HCT116 (cell line): ENCODE data around the gene ALAS1. TPM values are rescaled to one million over a fixed set of nuclear protein-coding genes. Genes with fewer than 3 reads are reported as not detected.

Experiments
- ATAC-seq: fragments of 200-7000 bp; cut with Tn5 transposase; 2 replicates; pipeline ENCODE4 v1.9.1; 2020; ENCODE audit warnings: mild to moderate bottlenecking, moderate library complexity
- BruUV-seq: library from RNA; stranded (reverse); fragments of 400-500 nt; replicated peaks from 2 replicates; lab custom pipeline; 2021; lab: Mats Ljungman, UMichigan
- CTCF ChIA-PET: fragments of 300-600 bp; sonication (Branson Sonifier 250); formaldehyde crosslinking; loops from one replicate; lab custom pipeline; 2021; ENCODE audit warnings: antibody characterized with exemption; lab: Charles Lee
- POLR2A ChIA-PET: fragments of 300-600, 350-600 bp; sonication (Branson Sonifier 250); formaldehyde crosslinking; loops from one replicate; lab custom pipeline; 2021; ENCODE audit warnings: antibody characterized with exemption; lab: Charles Lee
- RAD21 ChIA-PET, 2 experiments: fragments of 300-600 bp; sonication (Branson Sonifier 250); formaldehyde crosslinking; loops; one replicate each; lab custom pipeline; 2023; ENCODE audit warnings: low total read pairs in 2 of 2; ENCODE audit not compliant: uncharacterized antibody in 2 of 2, unreplicated experiment in 2 of 2, low non-redundant PET in 1 of 2; lab: Charles Lee
- DNase-seq: peaks from one replicate; pipeline ENCODE4 v3.0.0-alpha.2; 2010; ENCODE audit warnings: low read depth, low spot score
- H2AFZ ChIP-seq: fragments of 200-600 bp; shearing (Covaris generic), sonication (generic); 2 replicates; pipeline ENCODE4 v1.6.1; 2017; ENCODE audit warnings: low read depth, mixed run types, mixed read lengths, antibody characterized with exemption, low read length; ENCODE audit not compliant: poor library complexity, severe bottlenecking
- H3K27ac ChIP-seq: 2 replicates; pipeline ENCODE4 v1.5.1; 2012; ENCODE audit warnings: low read depth, low read length
- H3K27me3 ChIP-seq: fragments of 200-600 bp; sonication (generic); 2 replicates; pipeline ENCODE4 v1.6.1; 2016; ENCODE audit warnings: mixed run types, low read length, mixed read lengths; ENCODE audit not compliant: insufficient read depth
- H3K36me3 ChIP-seq, 2 experiments: fragments of 200-500 bp in 1 of 2; fragments of 200-600 bp in 1 of 2; sonication (Bioruptor generic) in 1 of 2; sonication (generic) in 1 of 2; 2 replicates each; pipeline versions ENCODE4 v1.5.1 to v1.6.1; 2014 to 2016; ENCODE audit warnings: low read length in 2 of 2, inconsistent platforms in 1 of 2, mixed read lengths in 1 of 2, mixed run types in 1 of 2; ENCODE audit not compliant: insufficient read depth in 2 of 2, control insufficient read depth in 1 of 2
- H3K4me1 ChIP-seq, 2 experiments: fragments of 200-600 bp in 1 of 2; sonication (generic) in 1 of 2; 2 replicates each; pipeline versions ENCODE4 v1.5.1 to v1.6.1; 2012 to 2017; ENCODE audit warnings: low read length in 2 of 2, inconsistent platforms in 1 of 2, mild to moderate bottlenecking in 1 of 2, mixed read lengths in 1 of 2, mixed run types in 1 of 2, moderate library complexity in 1 of 2; ENCODE audit not compliant: insufficient read depth in 2 of 2, control insufficient read depth in 1 of 2
- H3K4me2 ChIP-seq: fragments of 200-600 bp; sonication (generic); 2 replicates; pipeline ENCODE4 v1.6.1; 2017; ENCODE audit warnings: mixed run types, low read length, mixed read lengths
- H3K4me3 ChIP-seq, 2 experiments: fragments of 200-600 bp in 1 of 2; sonication (generic) in 1 of 2; replicated peaks in 1 of 2; 2 replicates each; pipeline ENCODE4 v1.5.1; 2011 to 2016; ENCODE audit warnings: low read length in 2 of 2, control low read depth in 1 of 2, low read depth in 1 of 2, mild to moderate bottlenecking in 1 of 2, mixed read lengths in 1 of 2, mixed run types in 1 of 2
- H3K79me2 ChIP-seq: fragments of 200-600 bp; sonication (generic); 2 replicates; pipeline ENCODE4 v1.6.1; 2017; ENCODE audit warnings: mild to moderate bottlenecking, mixed run types, low read length, moderate library complexity, mixed read lengths; ENCODE audit not compliant: insufficient read depth
- H3K9ac ChIP-seq: fragments of 200-600 bp; sonication (generic); 2 replicates; pipeline ENCODE4 v1.6.1; 2016; ENCODE audit warnings: low read length, mixed read lengths
- H3K9me2 ChIP-seq: fragments of 200-600 bp; sonication (generic), shearing (Covaris generic); 2 replicates; pipeline ENCODE4 v1.6.1; 2017; ENCODE audit warnings: mixed run types, mild to moderate bottlenecking, moderate library complexity; ENCODE audit not compliant: insufficient read depth
- H3K9me3 ChIP-seq, 2 experiments: fragments of 200-500 bp in 1 of 2; fragments of 200-600 bp in 1 of 2; sonication (Bioruptor generic) in 1 of 2; sonication (generic) in 1 of 2; 2 replicates each; pipeline ENCODE4 v1.6.1; 2014 to 2017; ENCODE audit warnings: low read length in 2 of 2, mixed read lengths in 2 of 2, inconsistent platforms in 1 of 2, low read depth in 1 of 2, mild to moderate bottlenecking in 1 of 2, mixed run types in 1 of 2, moderate library complexity in 1 of 2; ENCODE audit not compliant: control insufficient read depth in 1 of 2, insufficient read depth in 1 of 2
- H4K20me1 ChIP-seq: fragments of 200-600 bp; sonication (generic), shearing (Covaris generic); 2 replicates; pipeline ENCODE4 v1.6.1; 2017; ENCODE audit warnings: mixed run types, mild to moderate bottlenecking, moderate library complexity; ENCODE audit not compliant: insufficient read depth
- CEBPB ChIP-seq: IDR thresholded peaks from 2 replicates; pipeline ENCODE4 v1.6.1; 2012; ENCODE audit warnings: low read depth
- EGR1 ChIP-seq: IDR thresholded peaks from 2 replicates; pipeline ENCODE4 v1.6.1; 2012; ENCODE audit warnings: low read depth
- ELF1 ChIP-seq: IDR thresholded peaks from 2 replicates; pipeline ENCODE4 v1.6.1; 2012; ENCODE audit warnings: low read depth, borderline replicate concordance
- EZH2 ChIP-seq: fragments of 200-600 bp; sonication (generic); IDR thresholded peaks from 2 replicates; pipeline ENCODE4 v1.6.1; 2017; ENCODE audit warnings: antibody characterized with exemption, mixed run types
- EZH2phosphoT487 ChIP-seq: fragments of 200-600 bp; IDR thresholded peaks from 2 replicates; pipeline ENCODE4 v1.6.1; 2018; ENCODE audit warnings: antibody characterized with exemption, borderline replicate concordance
- FOSL1 ChIP-seq: IDR thresholded peaks from 2 replicates; pipeline ENCODE4 v1.6.1; 2012; ENCODE audit warnings: low read depth
- JUND ChIP-seq: IDR thresholded peaks from 2 replicates; pipeline ENCODE4 v1.6.1; 2012
- POLR2A ChIP-seq: IDR thresholded peaks from 2 replicates; pipeline ENCODE4 v1.7.0; 2011; ENCODE audit warnings: borderline replicate concordance; ENCODE audit not compliant: insufficient read depth, insufficient read length; ENCODE audit errors: extremely low read depth
- POLR2AphosphoS5 ChIP-seq: IDR thresholded peaks from 2 replicates; pipeline ENCODE4 v1.6.1; 2011; ENCODE audit warnings: mild to moderate bottlenecking, low read depth, low read length, moderate library complexity
- RAD21 ChIP-seq: IDR thresholded peaks from 2 replicates; pipeline ENCODE4 v1.6.1; 2012; ENCODE audit warnings: low read depth, mild to moderate bottlenecking
- SIN3A ChIP-seq: IDR thresholded peaks from 2 replicates; pipeline ENCODE4 v1.6.1; 2012; ENCODE audit warnings: low read depth
- SP1 ChIP-seq: IDR thresholded peaks from 2 replicates; pipeline ENCODE4 v1.6.1; 2012; ENCODE audit warnings: low read depth
- SRF ChIP-seq: IDR thresholded peaks from 2 replicates; pipeline ENCODE4 v1.6.1; 2012; ENCODE audit warnings: low read depth
- TCF7L2 ChIP-seq: IDR thresholded peaks from 2 replicates; pipeline ENCODE4 v1.7.0; 2011; ENCODE audit warnings: borderline replicate concordance, inconsistent platforms; ENCODE audit not compliant: insufficient read depth, insufficient read length; ENCODE audit errors: extremely low read depth
- YY1 ChIP-seq: IDR thresholded peaks from 2 replicates; pipeline ENCODE4 v1.6.1; 2011; ENCODE audit warnings: low read length, low read depth, moderate library complexity, mild to moderate bottlenecking; ENCODE audit not compliant: insufficient replicate concordance; ENCODE audit errors: extremely low read depth
- intact Hi-C: fragments of 100-400 bp; cut with micrococcal nuclease; formaldehyde crosslinking; loops from 2 replicates; pipeline ENCODE4 v1.10.0; 2022
- total RNA-seq: library from RNA; stranded (reverse); gene quantifications from one replicate; pipeline ENCODE4 v1.2.1, GENCODE V29; 2021; ENCODE audit not compliant: unreplicated experiment
- TF ChIP-seq, protein P1 (sequence below): IDR thresholded peaks from 2 replicates; pipeline ENCODE4 v1.6.1; 2012; ENCODE audit warnings: low read depth
- TF ChIP-seq, protein P2 (sequence below), 3 experiments: fragments of 200-600 bp in 1 of 3; sonication (generic) in 1 of 3; IDR thresholded peaks in 2 of 3; conservative IDR thresholded peaks in 1 of 3; 2 replicates each; pipeline ENCODE4 v1.5.1; 2012 to 2017; ENCODE audit warnings: low read depth in 2 of 3, low read length in 2 of 3, antibody characterized with exemption in 1 of 3, borderline replicate concordance in 1 of 3, control low read depth in 1 of 3, mild to moderate bottlenecking in 1 of 3, mixed read lengths in 1 of 3, mixed run types in 1 of 3, moderate library complexity in 1 of 3; ENCODE audit not compliant: insufficient read depth in 1 of 3
- TF ChIP-seq, protein P3 (sequence below): IDR thresholded peaks from 2 replicates; pipeline ENCODE4 v1.6.1; 2012
- TF ChIP-seq, protein P4 (sequence below): IDR thresholded peaks from 2 replicates; pipeline ENCODE4 v1.6.1; 2012

ALAS1 gene
- total RNA-seq, 1 experiment from 2014 or later = 74.0 TPM

DNA sequence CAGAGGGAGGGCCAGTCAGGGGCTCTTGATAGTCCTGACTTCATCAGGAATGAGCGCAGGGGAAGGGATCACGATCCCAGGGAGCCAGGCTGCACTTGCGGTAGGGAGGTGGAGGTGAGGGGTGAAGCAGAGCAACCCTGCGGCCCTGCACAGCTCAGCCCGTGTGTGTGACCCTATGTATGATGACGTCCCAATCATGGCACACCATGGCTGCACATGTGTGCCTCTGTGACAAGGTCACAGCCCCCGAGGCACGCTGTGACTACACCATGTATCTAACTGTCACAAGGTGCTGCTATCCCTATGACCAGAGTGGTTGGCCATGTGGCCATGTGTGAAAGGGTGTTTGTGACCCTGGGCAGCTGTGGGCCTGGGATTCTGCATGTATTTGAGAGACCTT is 13.3 kb upstream of the ALAS1 start:
- intact Hi-C loops = no loop called here
- Histone ChIP-seq H3K9ac (no peak overlapping the region), H3K4me2 (no peak overlapping the region), H3K27ac (no peak overlapping the region), H4K20me1 (no peaks in the 10 kb centered on the region), H3K79me2 (no peaks in the 10 kb centered on the region), H3K9me2 (no peaks in the 10 kb centered on the region), H3K4me1 (no peaks in the 10 kb centered on the region), H3K27me3 (no peaks in the 10 kb centered on the region), H3K9me3 (no peaks in the 10 kb centered on the region), H3K36me3 (no peaks in the 10 kb centered on the region), H2AFZ (no peak overlapping the region)
- POLR2A ChIA-PET = no interaction called here
- CTCF ChIA-PET = no interaction called here
- BruUV-seq = no TSS peak
- DNase-seq = no peak
- TF ChIP-seq RAD21 (no peak), EZH2 (no peak), POLR2A (no peak), SIN3A (no peak), SRF (no peak), ELF1 (no peak), JUND (no peak), EZH2phosphoT487 (no peak), SP1 (no peak), CEBPB (no peak), FOSL1 (no peak), TCF7L2 (no peak), EGR1 (no peak), YY1 (no peak), POLR2AphosphoS5 (no peak)
- TF ChIP-seq, protein P1, sequence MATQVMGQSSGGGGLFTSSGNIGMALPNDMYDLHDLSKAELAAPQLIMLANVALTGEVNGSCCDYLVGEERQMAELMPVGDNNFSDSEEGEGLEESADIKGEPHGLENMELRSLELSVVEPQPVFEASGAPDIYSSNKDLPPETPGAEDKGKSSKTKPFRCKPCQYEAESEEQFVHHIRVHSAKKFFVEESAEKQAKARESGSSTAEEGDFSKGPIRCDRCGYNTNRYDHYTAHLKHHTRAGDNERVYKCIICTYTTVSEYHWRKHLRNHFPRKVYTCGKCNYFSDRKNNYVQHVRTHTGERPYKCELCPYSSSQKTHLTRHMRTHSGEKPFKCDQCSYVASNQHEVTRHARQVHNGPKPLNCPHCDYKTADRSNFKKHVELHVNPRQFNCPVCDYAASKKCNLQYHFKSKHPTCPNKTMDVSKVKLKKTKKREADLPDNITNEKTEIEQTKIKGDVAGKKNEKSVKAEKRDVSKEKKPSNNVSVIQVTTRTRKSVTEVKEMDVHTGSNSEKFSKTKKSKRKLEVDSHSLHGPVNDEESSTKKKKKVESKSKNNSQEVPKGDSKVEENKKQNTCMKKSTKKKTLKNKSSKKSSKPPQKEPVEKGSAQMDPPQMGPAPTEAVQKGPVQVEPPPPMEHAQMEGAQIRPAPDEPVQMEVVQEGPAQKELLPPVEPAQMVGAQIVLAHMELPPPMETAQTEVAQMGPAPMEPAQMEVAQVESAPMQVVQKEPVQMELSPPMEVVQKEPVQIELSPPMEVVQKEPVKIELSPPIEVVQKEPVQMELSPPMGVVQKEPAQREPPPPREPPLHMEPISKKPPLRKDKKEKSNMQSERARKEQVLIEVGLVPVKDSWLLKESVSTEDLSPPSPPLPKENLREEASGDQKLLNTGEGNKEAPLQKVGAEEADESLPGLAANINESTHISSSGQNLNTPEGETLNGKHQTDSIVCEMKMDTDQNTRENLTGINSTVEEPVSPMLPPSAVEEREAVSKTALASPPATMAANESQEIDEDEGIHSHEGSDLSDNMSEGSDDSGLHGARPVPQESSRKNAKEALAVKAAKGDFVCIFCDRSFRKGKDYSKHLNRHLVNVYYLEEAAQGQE = no peak
- TF ChIP-seq, protein P2, sequence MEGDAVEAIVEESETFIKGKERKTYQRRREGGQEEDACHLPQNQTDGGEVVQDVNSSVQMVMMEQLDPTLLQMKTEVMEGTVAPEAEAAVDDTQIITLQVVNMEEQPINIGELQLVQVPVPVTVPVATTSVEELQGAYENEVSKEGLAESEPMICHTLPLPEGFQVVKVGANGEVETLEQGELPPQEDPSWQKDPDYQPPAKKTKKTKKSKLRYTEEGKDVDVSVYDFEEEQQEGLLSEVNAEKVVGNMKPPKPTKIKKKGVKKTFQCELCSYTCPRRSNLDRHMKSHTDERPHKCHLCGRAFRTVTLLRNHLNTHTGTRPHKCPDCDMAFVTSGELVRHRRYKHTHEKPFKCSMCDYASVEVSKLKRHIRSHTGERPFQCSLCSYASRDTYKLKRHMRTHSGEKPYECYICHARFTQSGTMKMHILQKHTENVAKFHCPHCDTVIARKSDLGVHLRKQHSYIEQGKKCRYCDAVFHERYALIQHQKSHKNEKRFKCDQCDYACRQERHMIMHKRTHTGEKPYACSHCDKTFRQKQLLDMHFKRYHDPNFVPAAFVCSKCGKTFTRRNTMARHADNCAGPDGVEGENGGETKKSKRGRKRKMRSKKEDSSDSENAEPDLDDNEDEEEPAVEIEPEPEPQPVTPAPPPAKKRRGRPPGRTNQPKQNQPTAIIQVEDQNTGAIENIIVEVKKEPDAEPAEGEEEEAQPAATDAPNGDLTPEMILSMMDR (IDR thresholded peaks at IDR 0.05 in 2 of 3, conservative IDR thresholded peaks at IDR 0.05 in 1 of 3; ENCODE audit: borderline replicate concordance in 1 of 3, insufficient read depth in 1 of 3, low read depth in 2 of 3, low read length in 2 of 3) = no peak
- TF ChIP-seq, protein P3, sequence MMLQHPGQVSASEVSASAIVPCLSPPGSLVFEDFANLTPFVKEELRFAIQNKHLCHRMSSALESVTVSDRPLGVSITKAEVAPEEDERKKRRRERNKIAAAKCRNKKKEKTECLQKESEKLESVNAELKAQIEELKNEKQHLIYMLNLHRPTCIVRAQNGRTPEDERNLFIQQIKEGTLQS = no peak
- TF ChIP-seq, protein P4, sequence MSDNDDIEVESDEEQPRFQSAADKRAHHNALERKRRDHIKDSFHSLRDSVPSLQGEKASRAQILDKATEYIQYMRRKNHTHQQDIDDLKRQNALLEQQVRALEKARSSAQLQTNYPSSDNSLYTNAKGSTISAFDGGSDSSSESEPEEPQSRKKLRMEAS = no peak
- TF ChIP-seq, all 23 proteins: peak for 0
- RAD21 ChIA-PET = no interaction called here
- no peak for ATAC-seq
- no peak overlapping the region for H3K4me3 ChIP-seq
